Type B pancreatic cell (in vitro differentiated cells): ENCODE results near the gene PTPRT. TPM values are rescaled to one million over a fixed set of nuclear protein-coding genes. Genes with fewer than 3 reads are reported as not detected.

Experiments used
- DNase-seq: peaks from one replicate; pipeline ENCODE4 v3.0.0; 2021; ENCODE audit warnings: mixed read lengths; ENCODE audit not compliant: unreplicated experiment; ENCODE audit errors: extremely low spot score
- H3K27ac Mint-ChIP-seq: 2 replicates; pipeline ENCODE4 v1.8.0; 2021; ENCODE audit warnings: mild to moderate bottlenecking, mixed read lengths
- H3K27me3 Mint-ChIP-seq: 2 replicates; pipeline ENCODE4 v1.8.0; 2021; ENCODE audit warnings: mixed read lengths
- H3K36me3 Mint-ChIP-seq: 2 replicates; pipeline ENCODE4 v1.8.0; 2021; ENCODE audit warnings: mixed read lengths
- H3K4me1 Mint-ChIP-seq: one replicate; pipeline ENCODE4 v1.8.0; 2021; ENCODE audit warnings: mixed read lengths; ENCODE audit not compliant: unreplicated experiment
- H3K4me3 Mint-ChIP-seq: 2 replicates; pipeline ENCODE4 v1.8.0; 2021; ENCODE audit warnings: mild to moderate bottlenecking, mixed read lengths
- H3K9me3 Mint-ChIP-seq: 2 replicates; pipeline ENCODE4 v1.8.0; 2021; ENCODE audit warnings: mixed read lengths
- total RNA-seq: library from RNA; stranded (reverse); gene quantifications from 2 replicates; pipeline ENCODE4 v1.2.1, GENCODE V29; 2021; ENCODE audit warnings: low replicate concordance
- TF ChIP-seq, protein P1 (sequence below): fragments of 200-600 bp; sonication (generic); conservative IDR thresholded peaks from 2 replicates; pipeline ENCODE4 v1.5.0; 2021; ENCODE audit warnings: antibody characterized with exemption, mild to moderate bottlenecking

The PTPRT gene
- total RNA-seq, 1 donor from 2014 or later: 7.0 TPM

DNA sequence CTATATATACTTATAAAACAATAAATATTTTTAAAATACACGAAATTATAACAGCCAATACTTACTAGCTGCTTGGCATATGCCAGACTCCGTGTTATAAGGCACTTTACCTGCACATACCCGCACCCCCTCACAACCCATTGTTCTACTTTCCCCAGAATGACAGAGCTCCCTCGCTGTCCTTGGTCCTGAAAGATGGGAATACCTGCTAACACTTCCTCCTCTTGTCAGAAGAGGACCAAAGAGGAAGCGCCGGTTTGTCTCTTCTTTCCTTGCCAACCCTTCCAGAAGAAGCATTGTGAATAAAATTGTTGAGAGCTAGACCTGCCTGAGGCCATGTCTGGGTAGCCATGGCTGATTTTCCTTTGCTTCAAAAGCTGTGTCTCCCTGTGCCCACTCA, 149.3 kb downstream of the PTPRT start:
- Mint-ChIP-seq H3K36me3 (no peaks in the 10 kb centered on the region), H3K4me1 (no peaks in the 10 kb centered on the region), H3K4me3 (no peak overlapping the region), H3K9me3 (no peaks in the 10 kb centered on the region), H3K27me3 (peaks cover 9% of the 10 kb centered on the region), H3K27ac (no peak overlapping the region)
- DNase-seq: no peak
- TF ChIP-seq, protein P1, sequence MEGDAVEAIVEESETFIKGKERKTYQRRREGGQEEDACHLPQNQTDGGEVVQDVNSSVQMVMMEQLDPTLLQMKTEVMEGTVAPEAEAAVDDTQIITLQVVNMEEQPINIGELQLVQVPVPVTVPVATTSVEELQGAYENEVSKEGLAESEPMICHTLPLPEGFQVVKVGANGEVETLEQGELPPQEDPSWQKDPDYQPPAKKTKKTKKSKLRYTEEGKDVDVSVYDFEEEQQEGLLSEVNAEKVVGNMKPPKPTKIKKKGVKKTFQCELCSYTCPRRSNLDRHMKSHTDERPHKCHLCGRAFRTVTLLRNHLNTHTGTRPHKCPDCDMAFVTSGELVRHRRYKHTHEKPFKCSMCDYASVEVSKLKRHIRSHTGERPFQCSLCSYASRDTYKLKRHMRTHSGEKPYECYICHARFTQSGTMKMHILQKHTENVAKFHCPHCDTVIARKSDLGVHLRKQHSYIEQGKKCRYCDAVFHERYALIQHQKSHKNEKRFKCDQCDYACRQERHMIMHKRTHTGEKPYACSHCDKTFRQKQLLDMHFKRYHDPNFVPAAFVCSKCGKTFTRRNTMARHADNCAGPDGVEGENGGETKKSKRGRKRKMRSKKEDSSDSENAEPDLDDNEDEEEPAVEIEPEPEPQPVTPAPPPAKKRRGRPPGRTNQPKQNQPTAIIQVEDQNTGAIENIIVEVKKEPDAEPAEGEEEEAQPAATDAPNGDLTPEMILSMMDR: no peak

DNA sequence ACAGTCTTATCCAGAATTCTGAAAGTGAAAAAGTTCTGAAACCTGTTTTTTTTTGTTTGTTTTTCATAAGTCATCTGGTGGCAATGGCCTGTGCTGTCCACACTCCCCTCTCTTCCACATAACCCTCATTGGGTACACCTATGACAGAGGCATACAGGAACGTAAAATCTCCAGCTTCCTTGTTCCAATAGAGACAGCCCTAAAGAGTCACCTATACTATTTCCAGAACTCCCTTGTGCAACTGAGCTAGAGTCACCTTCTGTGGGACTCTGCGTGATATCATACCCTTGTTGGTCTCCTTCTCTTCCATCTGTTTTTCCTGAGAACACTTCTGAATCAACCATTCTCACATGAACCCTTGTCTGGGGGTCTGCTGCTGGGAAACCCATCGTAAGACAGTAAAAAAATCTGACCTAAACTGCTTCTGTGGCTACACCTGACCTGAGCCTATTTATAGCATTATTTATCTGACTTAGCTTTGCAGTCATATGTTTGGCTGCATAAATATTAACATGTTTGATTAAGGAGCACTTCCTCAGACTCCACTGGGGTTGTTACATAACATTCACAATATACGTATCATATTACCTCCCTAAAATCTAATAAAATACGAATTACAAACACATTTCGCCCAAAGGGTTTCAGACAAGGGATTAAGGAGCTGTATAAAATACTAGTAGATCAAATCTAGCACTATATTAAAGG, 151.9 kb downstream of the PTPRT start:
- Mint-ChIP-seq H3K36me3 (no peaks in the 10 kb centered on the region), H3K27ac (no peak overlapping the region), H3K9me3 (no peaks in the 10 kb centered on the region), H3K4me3 (no peak overlapping the region), H3K4me1 (no peaks in the 10 kb centered on the region), H3K27me3 (peaks cover 2% of the 10 kb centered on the region)
- no peak for DNase-seq
- TF ChIP-seq, protein P1: no peak

DNA sequence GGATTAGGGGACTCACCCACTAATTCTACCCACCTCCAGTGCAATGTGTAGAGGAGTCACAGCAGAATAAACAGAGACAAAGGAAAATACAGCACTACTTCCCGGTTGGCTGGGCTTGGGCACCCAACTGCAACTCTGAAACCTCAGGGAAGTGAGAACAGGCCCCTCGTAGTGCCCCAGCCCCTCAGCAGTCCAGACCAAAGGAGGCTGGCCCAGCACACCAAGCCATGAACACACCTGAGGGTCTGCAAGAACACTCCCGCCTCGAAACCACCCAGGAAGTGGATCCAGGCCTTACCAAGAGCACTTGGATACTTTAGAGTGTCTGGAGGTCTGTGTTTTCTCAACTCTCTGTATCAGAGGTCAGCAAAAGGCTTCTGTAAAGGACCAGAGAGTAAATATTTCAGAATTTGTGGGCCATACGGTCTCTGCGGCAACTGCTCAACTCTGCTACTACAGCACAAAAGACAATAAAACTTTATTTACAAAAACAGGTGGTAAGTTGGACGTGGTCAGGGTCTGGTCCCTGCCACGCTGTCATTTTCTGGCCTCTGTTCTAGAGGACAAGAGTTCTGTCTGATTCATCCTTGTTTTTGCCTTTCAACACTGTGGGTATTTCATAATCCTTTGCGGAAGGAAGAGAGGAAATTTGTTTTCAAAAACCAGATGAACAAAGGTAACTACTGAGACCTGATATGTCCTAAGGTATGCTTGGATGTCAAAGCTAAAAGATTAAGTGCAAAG, 154.6 kb downstream of the PTPRT start:
- Mint-ChIP-seq H3K36me3 (no peaks in the 10 kb centered on the region), H3K9me3 (no peaks in the 10 kb centered on the region), H3K27ac (no peak overlapping the region), H3K27me3 (no peaks in the 10 kb centered on the region), H3K4me1 (no peaks in the 10 kb centered on the region), H3K4me3 (no peak overlapping the region)
- DNase-seq: no peak
- TF ChIP-seq, protein P1: no peak

DNA sequence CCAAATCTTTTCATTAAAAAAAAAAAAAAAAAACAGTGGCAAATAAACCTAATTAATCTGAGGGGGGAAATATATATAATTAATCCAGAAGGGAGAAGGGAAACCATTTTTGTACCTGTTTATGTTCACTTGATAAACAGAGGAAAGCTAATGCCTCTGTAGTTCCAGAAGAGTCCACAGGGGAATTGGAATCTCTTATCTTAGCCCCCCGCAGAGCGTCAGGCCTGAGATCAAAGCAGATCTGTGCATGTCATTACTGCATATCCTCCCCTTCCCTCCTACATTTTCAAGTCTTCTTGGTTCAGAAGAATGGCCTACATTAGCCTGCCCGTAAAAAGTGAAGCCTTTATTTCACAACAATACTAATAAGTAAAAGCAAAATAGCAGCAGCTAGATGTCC, 157.2 kb downstream of the PTPRT start:
- H3K27ac Mint-ChIP-seq: no peak overlapping the region
- H3K36me3 Mint-ChIP-seq: no peaks in the 10 kb centered on the region
- no peak for DNase-seq
- no peaks in the 10 kb centered on the region for H3K4me1 Mint-ChIP-seq
- TF ChIP-seq, protein P1: peak; percentile 43
- no peaks in the 10 kb centered on the region for H3K9me3 Mint-ChIP-seq
- H3K4me3 Mint-ChIP-seq: no peak overlapping the region
- peaks cover 8% of the 10 kb centered on the region for H3K27me3 Mint-ChIP-seq

DNA sequence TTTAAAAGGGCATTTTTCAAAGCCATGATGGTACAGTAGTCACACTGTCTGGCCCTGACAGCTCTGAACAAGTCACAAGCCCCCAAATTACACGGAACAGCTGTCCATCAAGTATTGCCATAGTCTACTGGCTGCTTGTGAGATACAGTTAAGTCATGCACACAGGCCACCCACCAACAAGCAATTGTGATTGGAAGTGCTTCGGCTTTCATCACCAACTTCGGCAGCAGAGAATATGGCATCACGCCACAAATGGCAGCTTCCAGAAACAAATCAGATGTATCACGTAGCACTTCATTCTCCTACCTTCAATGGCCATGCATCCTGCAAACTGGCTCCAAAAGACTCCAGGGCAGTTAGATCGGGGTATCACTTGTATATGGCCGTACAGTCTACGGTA, 160.5 kb downstream of the PTPRT start:
- Mint-ChIP-seq H3K4me1 (no peaks in the 10 kb centered on the region), H3K36me3 (no peaks in the 10 kb centered on the region), H3K27me3 (peaks cover 8% of the 10 kb centered on the region), H3K27ac (no peak overlapping the region), H3K4me3 (no peak overlapping the region), H3K9me3 (no peaks in the 10 kb centered on the region)
- TF ChIP-seq, protein P1: no peak
- no peak for DNase-seq
